ENCODE measurements around the gene CHPF.

The CHPF gene

GRCh38 chr2:219506802-219507526, 36.6 kb downstream of the CHPF start:
- Histone ChIP-seq H2AFZ (ENCODE audit: low read depth, low read length) (no peak overlapping the region), H3K4me3 (ENCODE audit: low read length) (no peak overlapping the region), H3K36me3 (ENCODE audit: insufficient read depth, low read length) (peaks cover 5% of the 10 kb centered on the region), H3K9me3 (ENCODE audit: low read length) (no peaks in the 10 kb centered on the region), H3K4me1 (ENCODE audit: insufficient read depth, low read length) (peaks cover 53% of the 10 kb centered on the region), H3K27me3 (ENCODE audit: insufficient read depth, low read length) (peaks cover 8% of the 10 kb centered on the region)

GRCh38 chr2:219506153-219506801, 37.3 kb downstream of the CHPF start:
- Histone ChIP-seq H3K27me3 (ENCODE audit: insufficient read depth, low read length) (peaks cover 3% of the 10 kb centered on the region), H3K36me3 (ENCODE audit: insufficient read depth, low read length) (peaks cover 5% of the 10 kb centered on the region), H2AFZ (ENCODE audit: low read depth, low read length) (no peak overlapping the region), H3K4me3 (ENCODE audit: low read length) (no peak overlapping the region), H3K4me1 (ENCODE audit: insufficient read depth, low read length) (peaks cover 49% of the 10 kb centered on the region), H3K9me3 (ENCODE audit: low read length) (no peaks in the 10 kb centered on the region)

GRCh38 chr2:219505585-219505984, 38.0 kb downstream of the CHPF start:
- H3K4me1 ChIP-seq (ENCODE audit: insufficient read depth, low read length), result peaks cover 45% of the 10 kb centered on the region

GRCh38 chr2:219502618-219503017, 41.0 kb downstream of the CHPF start:
- H3K36me3 ChIP-seq (ENCODE audit: insufficient read depth, low read length), result peaks cover 5% of the 10 kb centered on the region
- no peaks in the 10 kb centered on the region for H3K27me3 ChIP-seq (ENCODE audit: insufficient read depth, low read length)
- H3K9me3 ChIP-seq (ENCODE audit: low read length), result no peaks in the 10 kb centered on the region
- H3K4me1 ChIP-seq (ENCODE audit: insufficient read depth, low read length), result peaks cover 28% of the 10 kb centered on the region
- no peak overlapping the region for H2AFZ ChIP-seq (ENCODE audit: low read depth, low read length)
- no peak overlapping the region for H3K4me3 ChIP-seq (ENCODE audit: low read length)

More at GRCh38 chr2:219505585-219505984, 38.0 kb downstream of the CHPF start:
- peaks cover 5% of the 10 kb centered on the region for H3K36me3 ChIP-seq (ENCODE audit: insufficient read depth, low read length)
- H3K4me3 ChIP-seq (ENCODE audit: low read length), result no peak overlapping the region
- H3K9me3 ChIP-seq (ENCODE audit: low read length), result no peaks in the 10 kb centered on the region
- H2AFZ ChIP-seq (ENCODE audit: low read depth, low read length), result no peak overlapping the region
- H3K27me3 ChIP-seq (ENCODE audit: insufficient read depth, low read length), result no peaks in the 10 kb centered on the region

- H3K27me3 ChIP-seq (ENCODE audit: insufficient read depth, low read length), result no peaks in the 10 kb centered on the region
- no peak overlapping the region for H2AFZ ChIP-seq (ENCODE audit: low read depth, low read length)
- peaks cover 5% of the 10 kb centered on the region for H3K36me3 ChIP-seq (ENCODE audit: insufficient read depth, low read length)
- no peak overlapping the region for H3K4me3 ChIP-seq (ENCODE audit: low read length)
- peaks cover 1% of the 10 kb centered on the region for H3K9me3 ChIP-seq (ENCODE audit: low read length)
- peaks cover 20% of the 10 kb centered on the region for H3K4me1 ChIP-seq (ENCODE audit: insufficient read depth, low read length)
Observed at GRCh38 chr2:219501849-219502248, 41.8 kb downstream of the CHPF start.

GRCh38 chr2:219500135-219500534, 43.5 kb downstream of the CHPF start:
- H3K36me3 ChIP-seq (ENCODE audit: insufficient read depth, low read length), result peaks cover 5% of the 10 kb centered on the region
- H3K4me3 ChIP-seq (ENCODE audit: low read length), result no peak overlapping the region
- H3K9me3 ChIP-seq (ENCODE audit: low read length), result peaks cover 6% of the 10 kb centered on the region
- H2AFZ ChIP-seq (ENCODE audit: low read depth, low read length), result no peak overlapping the region
- peaks cover 15% of the 10 kb centered on the region for H3K4me1 ChIP-seq (ENCODE audit: insufficient read depth, low read length)
- H3K27me3 ChIP-seq (ENCODE audit: insufficient read depth, low read length), result peaks cover 4% of the 10 kb centered on the region

- Histone ChIP-seq H3K9me3 (ENCODE audit: low read length) (peaks cover 6% of the 10 kb centered on the region), H3K4me1 (ENCODE audit: insufficient read depth, low read length) (peaks cover 15% of the 10 kb centered on the region), H3K27me3 (ENCODE audit: insufficient read depth, low read length) (peaks cover 9% of the 10 kb centered on the region), H3K36me3 (ENCODE audit: insufficient read depth, low read length) (peaks cover 5% of the 10 kb centered on the region), H2AFZ (ENCODE audit: low read depth, low read length) (peak overlapping the region; percentile 93), H3K4me3 (ENCODE audit: low read length) (peak overlapping the region; percentile 60)
Observed at GRCh38 chr2:219499555-219499954, 44.1 kb downstream of the CHPF start.

GRCh38 chr2:219499058-219499307, 44.6 kb downstream of the CHPF start:
- Histone ChIP-seq H3K9me3 (ENCODE audit: low read length) (peaks cover 6% of the 10 kb centered on the region), H3K4me1 (ENCODE audit: insufficient read depth, low read length) (peaks cover 15% of the 10 kb centered on the region), H2AFZ (ENCODE audit: low read depth, low read length) (peak overlapping the region; percentile 93), H3K4me3 (ENCODE audit: low read length) (peak overlapping the region; percentile 60), H3K36me3 (ENCODE audit: insufficient read depth, low read length) (peaks cover 2% of the 10 kb centered on the region), H3K27me3 (ENCODE audit: insufficient read depth, low read length) (peaks cover 14% of the 10 kb centered on the region)

- H2AFZ ChIP-seq (ENCODE audit: low read depth, low read length), result peak within 1 kb of the TSS; percentile 93
- H3K36me3 ChIP-seq (ENCODE audit: insufficient read depth, low read length), result no peaks in the 10 kb centered on the region
- H3K27me3 ChIP-seq (ENCODE audit: insufficient read depth, low read length), result peaks cover 19% of the 10 kb centered on the region
- H3K4me3 ChIP-seq (ENCODE audit: low read length), result peak within 1 kb of the TSS; percentile 60
- peaks cover 15% of the 10 kb centered on the region for H3K4me1 ChIP-seq (ENCODE audit: insufficient read depth, low read length)
- peaks cover 6% of the 10 kb centered on the region for H3K9me3 ChIP-seq (ENCODE audit: low read length)
Observed at GRCh38 chr2:219498280-219499057, 45.1 kb downstream of the CHPF start, which contains the start of gene GMPPA. Gene GMPPA (plus strand): TSS chr2:219498891. CDS start chr2:219499976, 1,085 bp downstream.

- Histone ChIP-seq H3K9me3 (ENCODE audit: low read length) (peaks cover 6% of the 10 kb centered on the region), H2AFZ (ENCODE audit: low read depth, low read length) (peak overlapping the region; percentile 93), H3K36me3 (ENCODE audit: insufficient read depth, low read length) (no peaks in the 10 kb centered on the region), H3K27me3 (ENCODE audit: insufficient read depth, low read length) (peaks cover 26% of the 10 kb centered on the region), H3K4me3 (ENCODE audit: low read length) (peak overlapping the region; percentile 60), H3K4me1 (ENCODE audit: insufficient read depth, low read length) (peaks cover 15% of the 10 kb centered on the region)
Observed at GRCh38 chr2:219497495-219498279, 45.9 kb downstream of the CHPF start.

- no peaks in the 10 kb centered on the region for H3K36me3 ChIP-seq (ENCODE audit: insufficient read depth, low read length)
- H3K4me3 ChIP-seq (ENCODE audit: low read length), result no peak overlapping the region
- H3K27me3 ChIP-seq (ENCODE audit: insufficient read depth, low read length), result peaks cover 32% of the 10 kb centered on the region
- peaks cover 15% of the 10 kb centered on the region for H3K4me1 ChIP-seq (ENCODE audit: insufficient read depth, low read length)
- H3K9me3 ChIP-seq (ENCODE audit: low read length), result peaks cover 6% of the 10 kb centered on the region
- H2AFZ ChIP-seq (ENCODE audit: low read depth, low read length), result no peak overlapping the region
Observed at GRCh38 chr2:219496825-219497494, 46.6 kb downstream of the CHPF start.

- Histone ChIP-seq H3K36me3 (ENCODE audit: insufficient read depth, low read length) (no peaks in the 10 kb centered on the region), H3K4me3 (ENCODE audit: low read length) (no peak overlapping the region), H3K4me1 (ENCODE audit: insufficient read depth, low read length) (peaks cover 15% of the 10 kb centered on the region), H3K9me3 (ENCODE audit: low read length) (peaks cover 6% of the 10 kb centered on the region), H3K27me3 (ENCODE audit: insufficient read depth, low read length) (peaks cover 34% of the 10 kb centered on the region), H2AFZ (ENCODE audit: low read depth, low read length) (no peak overlapping the region)
Observed at GRCh38 chr2:219496247-219496824, 47.3 kb downstream of the CHPF start.

All from neuron (in vitro differentiated cells).